ENCODE measurements around the gene CRNN. TPM values are rescaled to one million over a fixed set of nuclear protein-coding genes. Genes with fewer than 3 reads are reported as not detected.

CRNN gene
- total RNA-seq, 2 donors from 2014 or later, result not detected

Other genes starting within 250 kb of the CRNN start
- gene HRNR, start 190.1 kb downstream of the CRNN start, total RNA-seq, result not detected
- not detected for gene FLG, start 89.0 kb downstream of the CRNN start, total RNA-seq
- not detected for gene FLG2, start 54.3 kb downstream of the CRNN start, total RNA-seq
- gene LCE5A, start 96.5 kb upstream of the CRNN start, total RNA-seq, result not detected
- not detected for gene CRCT1, start 100.2 kb upstream of the CRNN start, total RNA-seq
- not detected for gene LCE3E, start 152.5 kb upstream of the CRNN start, total RNA-seq
- not detected for gene LCE3D, start 166.3 kb upstream of the CRNN start, total RNA-seq
- not detected for gene LCE3C, start 186.0 kb upstream of the CRNN start, total RNA-seq
- gene LCE3B, start 199.5 kb upstream of the CRNN start, total RNA-seq, result not detected
- not detected for gene LCE3A, start 208.8 kb upstream of the CRNN start, total RNA-seq
- gene LCE2D, start 249.1 kb upstream of the CRNN start, total RNA-seq, result not detected

Data from natural killer cell treated with Interleukin-12 subunit alpha and Interleukin-12 subunit beta and Interleukin-15 and Interleukin-18, amount 100 ng/mL, for 72 hours (primary cell).